HG03066 (cell line): Measurements from ENCODE around the gene DOCK8.

Experiments used
- ATAC-seq: cut with Tn5 transposase; IDR thresholded peaks from one replicate; pipeline ENCODE4 v1.9.1; 2021; ENCODE audit warnings: low read depth; ENCODE audit not compliant: unreplicated experiment

Gene DOCK8

GRCh38 chr9:354453-354852, 139.8 kb downstream of the DOCK8 start:
- no peak for ATAC-seq

GRCh38 chr9:357560-357959, 142.9 kb downstream of the DOCK8 start:
- ATAC-seq = no peak

GRCh38 chr9:362561-363273, 148.1 kb downstream of the DOCK8 start:
- no peak for ATAC-seq

- no peak for ATAC-seq
Observed at GRCh38 chr9:363274-363612, 148.6 kb downstream of the DOCK8 start.

GRCh38 chr9:365436-365835, 150.8 kb downstream of the DOCK8 start:
- no peak for ATAC-seq

- no peak for ATAC-seq
Observed at GRCh38 chr9:366620-367019, 152.0 kb downstream of the DOCK8 start.

- ATAC-seq = no peak
Observed at GRCh38 chr9:370086-370485, 155.4 kb downstream of the DOCK8 start.

GRCh38 chr9:371349-371748, 156.7 kb downstream of the DOCK8 start:
- ATAC-seq = no peak

GRCh38 chr9:372128-372527, 157.5 kb downstream of the DOCK8 start:
- no peak for ATAC-seq

- no peak for ATAC-seq
Observed at GRCh38 chr9:373759-374206, 159.1 kb downstream of the DOCK8 start.

GRCh38 chr9:374736-375135, 160.1 kb downstream of the DOCK8 start:
- no peak for ATAC-seq

GRCh38 chr9:376115-376514, 161.4 kb downstream of the DOCK8 start:
- no peak for ATAC-seq

GRCh38 chr9:378263-378662, 163.6 kb downstream of the DOCK8 start:
- no peak for ATAC-seq

- no peak for ATAC-seq
Observed at GRCh38 chr9:382383-382782, 167.7 kb downstream of the DOCK8 start.

- ATAC-seq = no peak
Observed at GRCh38 chr9:385818-386398, 171.2 kb downstream of the DOCK8 start.

GRCh38 chr9:389159-389558, 174.5 kb downstream of the DOCK8 start:
- no peak for ATAC-seq

GRCh38 chr9:389758-390157, 175.1 kb downstream of the DOCK8 start:
- no peak for ATAC-seq

- ATAC-seq = no peak
Observed at GRCh38 chr9:392077-392804, 177.6 kb downstream of the DOCK8 start.

- ATAC-seq = no peak
Observed at GRCh38 chr9:394347-395052, 179.8 kb downstream of the DOCK8 start.

GRCh38 chr9:396396-396795, 181.7 kb downstream of the DOCK8 start:
- ATAC-seq = no peak

- ATAC-seq = no peak
Observed at GRCh38 chr9:398085-398484, 183.4 kb downstream of the DOCK8 start.
